ENCODE measurements around the gene CCDC183.

Gene CCDC183

GRCh38 chr9:136838314-136839228, 42.4 kb downstream of the CCDC183 start:
- Histone ChIP-seq H3K9ac (ENCODE audit: low read depth, low read length, poor library complexity, severe bottlenecking) (no peak overlapping the region), H3K9me3 (ENCODE audit: insufficient read depth, low read depth, low read length) (no peaks in the 10 kb centered on the region), H3K4me3 (ENCODE audit: low read length, poor library complexity, severe bottlenecking) (no peak overlapping the region), H2AFZ (ENCODE audit: low read length) (no peak overlapping the region), H3K36me3 (ENCODE audit: insufficient read depth, low read length) (no peaks in the 10 kb centered on the region), H4K20me1 (ENCODE audit: insufficient read depth, low read length, poor library complexity, severe bottlenecking) (peaks cover 4% of the 10 kb centered on the region), H3K9me2 (replicated peaks; ENCODE audit: low read depth, low read length) (no peaks in the 10 kb centered on the region), H3K79me2 (ENCODE audit: insufficient read depth, low read length) (no peaks in the 10 kb centered on the region), H3K4me2 (ENCODE audit: low read depth, low read length, poor library complexity, severe bottlenecking) (no peak overlapping the region), H3K4me1 (ENCODE audit: insufficient read depth, low read length, poor library complexity, severe bottlenecking) (peaks cover 8% of the 10 kb centered on the region), H3F3A (ENCODE audit: low read depth) (no peaks in the 10 kb centered on the region), H3K27me3 (ENCODE audit: insufficient read depth, low read length, poor library complexity, severe bottlenecking) (no peaks in the 10 kb centered on the region)
- no peak for TF ChIP-seq EZH2phosphoT487 (IDR thresholded peaks at IDR 0.05; ENCODE audit: borderline replicate concordance)
- no peak for TF ChIP-seq CTCF (conservative IDR thresholded peaks at IDR 0.05; ENCODE audit: low read length)

- TF ChIP-seq EZH2phosphoT487 (IDR thresholded peaks at IDR 0.05; ENCODE audit: borderline replicate concordance) (no peak), CTCF (conservative IDR thresholded peaks at IDR 0.05; ENCODE audit: low read length) (no peak)
- H3K9ac ChIP-seq (ENCODE audit: low read depth, low read length, poor library complexity, severe bottlenecking) = no peak overlapping the region
- peaks cover 8% of the 10 kb centered on the region for H3K4me1 ChIP-seq (ENCODE audit: insufficient read depth, low read length, poor library complexity, severe bottlenecking)
- H2AFZ ChIP-seq (ENCODE audit: low read length) = no peak overlapping the region
- peaks cover 4% of the 10 kb centered on the region for H4K20me1 ChIP-seq (ENCODE audit: insufficient read depth, low read length, poor library complexity, severe bottlenecking)
- no peaks in the 10 kb centered on the region for H3K79me2 ChIP-seq (ENCODE audit: insufficient read depth, low read length)
- no peaks in the 10 kb centered on the region for H3K27me3 ChIP-seq (ENCODE audit: insufficient read depth, low read length, poor library complexity, severe bottlenecking)
- no peaks in the 10 kb centered on the region for H3K36me3 ChIP-seq (ENCODE audit: insufficient read depth, low read length)
- H3K9me3 ChIP-seq (ENCODE audit: insufficient read depth, low read depth, low read length) = no peaks in the 10 kb centered on the region
- no peaks in the 10 kb centered on the region for H3K9me2 ChIP-seq (replicated peaks; ENCODE audit: low read depth, low read length)
- no peaks in the 10 kb centered on the region for H3F3A ChIP-seq (ENCODE audit: low read depth)
- H3K4me2 ChIP-seq (ENCODE audit: low read depth, low read length, poor library complexity, severe bottlenecking) = no peak overlapping the region
- H3K4me3 ChIP-seq (ENCODE audit: low read length, poor library complexity, severe bottlenecking) = no peak overlapping the region
Observed at GRCh38 chr9:136839229-136840139, 43.3 kb downstream of the CCDC183 start.

- no peak overlapping the region for H3K4me2 ChIP-seq (ENCODE audit: low read depth, low read length, poor library complexity, severe bottlenecking)
- no peaks in the 10 kb centered on the region for H3K79me2 ChIP-seq (ENCODE audit: insufficient read depth, low read length)
- no peak overlapping the region for H3K4me3 ChIP-seq (ENCODE audit: low read length, poor library complexity, severe bottlenecking)
- H3K36me3 ChIP-seq (ENCODE audit: insufficient read depth, low read length) = no peaks in the 10 kb centered on the region
- H3K9me3 ChIP-seq (ENCODE audit: insufficient read depth, low read depth, low read length) = no peaks in the 10 kb centered on the region
- peaks cover 8% of the 10 kb centered on the region for H3K4me1 ChIP-seq (ENCODE audit: insufficient read depth, low read length, poor library complexity, severe bottlenecking)
- H3K27me3 ChIP-seq (ENCODE audit: insufficient read depth, low read length, poor library complexity, severe bottlenecking) = no peaks in the 10 kb centered on the region
- TF ChIP-seq CTCF (conservative IDR thresholded peaks at IDR 0.05; ENCODE audit: low read length) (no peak), EZH2phosphoT487 (IDR thresholded peaks at IDR 0.05; ENCODE audit: borderline replicate concordance) (no peak)
- no peak overlapping the region for H2AFZ ChIP-seq (ENCODE audit: low read length)
- H3K9me2 ChIP-seq (replicated peaks; ENCODE audit: low read depth, low read length) = no peaks in the 10 kb centered on the region
- no peak overlapping the region for H3K9ac ChIP-seq (ENCODE audit: low read depth, low read length, poor library complexity, severe bottlenecking)
- H3F3A ChIP-seq (ENCODE audit: low read depth) = no peaks in the 10 kb centered on the region
- H4K20me1 ChIP-seq (ENCODE audit: insufficient read depth, low read length, poor library complexity, severe bottlenecking) = peaks cover 4% of the 10 kb centered on the region
Observed at GRCh38 chr9:136840140-136840876, 44.2 kb downstream of the CCDC183 start.
